HepG2 (cell line): ENCODE results near the gene ZBTB7C.

Experiments
- CTCF ChIP-seq: sonication (generic); formaldehyde crosslinking; IDR thresholded peaks from 2 replicates; pipeline ENCODE4 v1.5.0; 2020; ENCODE audit warnings: mild to moderate bottlenecking, missing genetic modification reagents, moderate library complexity
- HNRNPUL1 ChIP-seq: fragments of 200-400 bp; formaldehyde crosslinking; IDR thresholded peaks from 2 replicates; pipeline ENCODE4 v1.6.1; 2017; ENCODE audit warnings: low read depth, mild to moderate bottlenecking, low read length, moderate library complexity
- JUN ChIP-seq: sonication (generic); formaldehyde crosslinking; IDR thresholded peaks from 2 replicates; pipeline ENCODE4 v1.4.0; 2020; ENCODE audit warnings: mild to moderate bottlenecking, missing genetic modification reagents

GRCh38 chr18:48000701-48001100, 408.5 kb downstream of the ZBTB7C start:
- TF ChIP-seq JUN (no peak), HNRNPUL1 (no peak), CTCF (no peak)
